Anterior cingulate cortex (tissue), 58 donors: ENCODE results near the gene ZBTB17.
"Not testable (repeated sequence)": the region's sequence is repeated elsewhere in the genome, so short reads cannot be mapped to it uniquely, and the experiment has no call there.

Source experiments
- DNase-seq, 58 donors: peaks; one replicate each; lab custom pipeline; 2025; lab: John Stamatoyannopoulos, UW

ZBTB17 gene

GRCh38 chr1:15975805-15976680 lies at the start of gene ZBTB17:
Gene ZBTB17 (minus strand): TSS chr1:15976101. CDS start chr1:15948495, 27,606 bp downstream.
- peak; percentile 33 to 94 (median 84) for DNase-seq

- DNase-seq = no peak
Observed at GRCh38 chr1:16023050-16023653, 47.3 kb upstream of the ZBTB17 start.

GRCh38 chr1:16022393-16022792 lies 46.5 kb upstream of the ZBTB17 start:
- no peak for DNase-seq

GRCh38 chr1:16021681-16022080 lies 45.8 kb upstream of the ZBTB17 start, which contains the start of gene CLCNKA:
Gene CLCNKA (plus strand): TSS chr1:16022036. CDS start chr1:16022620, 584 bp downstream.
- no peak for DNase-seq

- DNase-seq = not testable (repeated sequence)
Observed at GRCh38 chr1:16020878-16021277, 45.0 kb upstream of the ZBTB17 start.

GRCh38 chr1:16020325-16020724 lies 44.4 kb upstream of the ZBTB17 start:
- no peak for DNase-seq

GRCh38 chr1:16019644-16020277 lies 43.9 kb upstream of the ZBTB17 start:
- DNase-seq = peak in 24 of 58 donors; percentile 4 to 62 (median 32)

- DNase-seq = peak in 3 of 58 donors; percentile 10 to 27 (median 14)
Observed at GRCh38 chr1:16018749-16019643, 43.1 kb upstream of the ZBTB17 start.

- no peak for DNase-seq
Observed at GRCh38 chr1:16018308-16018707, 42.4 kb upstream of the ZBTB17 start.

GRCh38 chr1:16017461-16018303 lies 41.8 kb upstream of the ZBTB17 start, which contains the start of gene HSPB7:
Gene HSPB7 (minus strand): TSS chr1:16018043. CDS start chr1:16017963, 80 bp downstream.
- peak in 29 of 58 donors; percentile 5 to 58 (median 31) for DNase-seq

GRCh38 chr1:16017076-16017460 lies 41.2 kb upstream of the ZBTB17 start:
- no peak for DNase-seq

GRCh38 chr1:16015960-16016901 lies 40.3 kb upstream of the ZBTB17 start:
- DNase-seq = peak in 4 of 58 donors; percentile 8 to 20 (median 12)

GRCh38 chr1:16015491-16015890 lies 39.6 kb upstream of the ZBTB17 start:
- no peak for DNase-seq

- DNase-seq = peak in 1 of 58 donors; percentile 13
Observed at GRCh38 chr1:16014509-16015482, 38.9 kb upstream of the ZBTB17 start.

GRCh38 chr1:16013908-16014258 lies 38.0 kb upstream of the ZBTB17 start:
- DNase-seq = no peak

GRCh38 chr1:16013220-16013907 lies 37.5 kb upstream of the ZBTB17 start:
- peak in 4 of 58 donors; percentile 12 to 65 (median 38) for DNase-seq
